HUES6 (cell line): ENCODE data around the gene ESPN.

ENCODE experiments used
- H3K27ac ChIP-seq: 2 replicates; pipeline ENCODE4 v1.7.0; 2013; ENCODE audit warnings: low read depth, mild to moderate bottlenecking, low read length, inconsistent platforms
- H3K27me3 ChIP-seq: 2 replicates; pipeline ENCODE4 v1.6.1; 2013; ENCODE audit warnings: low read length; ENCODE audit not compliant: control insufficient read depth, insufficient read depth
- H3K36me3 ChIP-seq: 2 replicates; pipeline ENCODE4 v1.6.1; 2013; ENCODE audit warnings: low read length; ENCODE audit not compliant: control insufficient read depth, insufficient read depth
- H3K4me1 ChIP-seq: 2 replicates; pipeline ENCODE4 v1.6.1; 2013; ENCODE audit warnings: low read length; ENCODE audit not compliant: control insufficient read depth, insufficient read depth
- H3K4me3 ChIP-seq: 2 replicates; pipeline ENCODE4 v1.5.1; 2013; ENCODE audit warnings: low read depth, low read length
- H3K9ac ChIP-seq: one replicate; pipeline ENCODE4 v1.6.1; 2013; ENCODE audit warnings: mild to moderate bottlenecking, low read length
- H3K9me3 ChIP-seq: 2 replicates; pipeline ENCODE4 v1.6.1; 2013; ENCODE audit warnings: low read depth, low read length; ENCODE audit not compliant: control insufficient read depth, insufficient read depth

ESPN gene

GRCh38 chr1:6496365-6496721, 71.8 kb downstream of the ESPN start:
- Histone ChIP-seq H3K9me3 (no peaks in the 10 kb centered on the region), H3K27me3 (peaks cover 29% of the 10 kb centered on the region), H3K4me1 (peaks cover 34% of the 10 kb centered on the region), H3K36me3 (no peaks in the 10 kb centered on the region), H3K9ac (no peak overlapping the region), H3K27ac (no peak overlapping the region), H3K4me3 (peak overlapping the region; percentile 67)

DNA sequence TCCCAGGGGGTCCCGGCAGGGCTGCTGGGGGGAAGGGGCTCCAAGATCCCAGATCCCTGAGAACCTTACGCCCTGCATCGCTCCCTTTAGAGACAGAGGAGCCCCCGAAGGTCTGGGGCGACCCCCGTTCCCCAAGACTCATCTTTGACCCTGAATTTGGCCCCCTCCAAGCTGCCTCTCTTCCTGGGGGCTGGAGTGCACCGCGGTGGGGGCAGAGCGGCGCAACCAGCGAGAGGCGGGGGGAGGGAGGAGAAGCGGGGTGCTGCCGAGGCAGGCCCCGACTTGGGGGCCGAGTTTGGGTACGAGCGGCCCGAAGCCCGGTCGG, 72.3 kb downstream of the ESPN start:
- Histone ChIP-seq H3K27ac (no peak overlapping the region), H3K4me3 (peak overlapping the region; percentile 67)

GRCh38 chr1:6497215-6497866, 72.8 kb downstream of the ESPN start:
- Histone ChIP-seq H3K27me3 (peaks cover 29% of the 10 kb centered on the region), H3K9ac (no peak overlapping the region), H3K27ac (no peak overlapping the region)

More for the DNA sequence above, 72.3 kb downstream of the ESPN start:
- Histone ChIP-seq H3K9ac (no peak overlapping the region), H3K36me3 (no peaks in the 10 kb centered on the region), H3K27me3 (peaks cover 29% of the 10 kb centered on the region), H3K9me3 (no peaks in the 10 kb centered on the region), H3K4me1 (peaks cover 29% of the 10 kb centered on the region)

DNA sequence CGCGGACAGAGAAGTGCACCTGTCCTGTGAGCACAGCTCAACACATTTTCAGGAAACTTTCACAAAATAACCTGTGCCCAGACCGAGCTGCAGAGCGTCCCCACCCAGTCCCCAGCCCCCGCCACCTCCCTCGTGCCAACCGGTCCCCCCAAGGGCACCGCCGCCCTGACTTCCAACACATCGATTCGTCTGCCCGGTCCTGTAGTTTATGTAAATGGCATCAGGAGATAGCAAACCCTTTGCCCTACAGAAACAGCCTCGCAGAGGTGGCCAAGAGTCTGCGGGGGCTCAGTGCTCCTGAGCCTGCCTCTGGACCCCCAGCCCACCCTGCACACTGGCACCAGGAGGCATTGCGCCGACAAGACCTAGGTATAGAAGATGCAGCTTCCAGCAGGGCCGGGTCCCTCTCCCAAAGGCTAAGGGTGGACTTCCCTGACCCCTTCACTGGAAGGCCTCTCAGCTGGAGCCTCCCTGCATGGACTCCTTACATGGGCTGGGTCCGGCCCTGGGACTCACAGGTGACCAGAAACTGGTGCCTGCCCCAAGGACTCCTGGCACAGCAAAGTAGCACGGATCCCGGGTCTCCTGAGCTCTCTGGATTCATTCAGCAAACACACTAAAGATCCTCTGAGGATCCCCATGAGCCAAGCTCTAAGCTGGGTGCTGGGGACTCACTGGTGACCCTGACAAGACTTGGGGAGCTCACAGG, 73.4 kb downstream of the ESPN start:
- H3K27ac ChIP-seq = no peak overlapping the region
- peaks cover 22% of the 10 kb centered on the region for H3K4me1 ChIP-seq
- no peak overlapping the region for H3K9ac ChIP-seq
- H3K27me3 ChIP-seq = peaks cover 29% of the 10 kb centered on the region
- no peaks in the 10 kb centered on the region for H3K36me3 ChIP-seq
- peak overlapping the region; percentile 66 for H3K4me3 ChIP-seq
- H3K9me3 ChIP-seq = no peaks in the 10 kb centered on the region

More at GRCh38 chr1:6497215-6497866, 72.8 kb downstream of the ESPN start:
- Histone ChIP-seq H3K9me3 (no peaks in the 10 kb centered on the region), H3K4me3 (peak overlapping the region; percentile 67), H3K36me3 (no peaks in the 10 kb centered on the region), H3K4me1 (peaks cover 24% of the 10 kb centered on the region)

DNA sequence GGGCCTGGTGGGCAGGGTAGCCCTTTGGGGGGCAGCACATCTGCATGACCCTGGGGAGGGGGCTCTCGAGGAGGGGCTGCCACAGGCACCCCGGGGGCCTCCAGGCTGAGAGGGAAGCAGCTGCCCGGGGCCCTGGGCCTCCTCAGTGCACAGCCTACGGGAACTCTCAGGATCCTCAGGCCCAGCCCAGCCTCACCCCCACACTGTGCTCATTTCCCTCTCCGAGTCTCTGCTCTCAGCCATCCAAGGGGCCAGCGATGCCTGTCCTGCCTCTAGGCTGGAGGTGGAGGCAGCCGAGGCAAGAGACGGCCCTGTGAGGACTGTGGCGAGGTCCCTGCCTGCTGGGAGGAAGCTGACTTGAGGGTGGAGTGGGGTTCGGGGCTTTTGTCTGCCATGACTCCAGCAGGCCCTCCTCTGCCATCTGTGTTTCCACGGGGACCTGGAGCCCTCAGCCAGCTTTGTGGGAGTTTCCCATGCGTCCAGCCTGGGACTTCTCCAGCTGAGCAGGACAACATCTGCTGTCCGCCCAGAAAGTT, 74.1 kb downstream of the ESPN start:
- Histone ChIP-seq H3K36me3 (no peaks in the 10 kb centered on the region), H3K9ac (no peak overlapping the region), H3K4me3 (no peak overlapping the region), H3K9me3 (no peaks in the 10 kb centered on the region), H3K27me3 (peaks cover 29% of the 10 kb centered on the region), H3K4me1 (peaks cover 22% of the 10 kb centered on the region), H3K27ac (no peak overlapping the region)

GRCh38 chr1:6499296-6499695, 74.7 kb downstream of the ESPN start:
- Histone ChIP-seq H3K4me1 (peaks cover 22% of the 10 kb centered on the region), H3K9me3 (no peaks in the 10 kb centered on the region), H3K27ac (no peak overlapping the region), H3K36me3 (no peaks in the 10 kb centered on the region), H3K4me3 (no peak overlapping the region), H3K9ac (no peak overlapping the region), H3K27me3 (peaks cover 29% of the 10 kb centered on the region)

GRCh38 chr1:6500544-6501278, 76.1 kb downstream of the ESPN start:
- Histone ChIP-seq H3K9ac (no peak overlapping the region), H3K4me3 (no peak overlapping the region), H3K27ac (no peak overlapping the region), H3K27me3 (peaks cover 28% of the 10 kb centered on the region), H3K9me3 (no peaks in the 10 kb centered on the region), H3K36me3 (no peaks in the 10 kb centered on the region), H3K4me1 (peaks cover 12% of the 10 kb centered on the region)

- Histone ChIP-seq H3K36me3 (no peaks in the 10 kb centered on the region), H3K4me1 (peaks cover 6% of the 10 kb centered on the region), H3K9ac (no peak overlapping the region), H3K4me3 (no peak overlapping the region), H3K27ac (no peak overlapping the region), H3K27me3 (peaks cover 21% of the 10 kb centered on the region), H3K9me3 (no peaks in the 10 kb centered on the region)
Observed at GRCh38 chr1:6501279-6501813, 76.8 kb downstream of the ESPN start.

GRCh38 chr1:6502000-6502891, 77.7 kb downstream of the ESPN start:
- H3K9me3 ChIP-seq = no peaks in the 10 kb centered on the region
- peaks cover 8% of the 10 kb centered on the region; the same call in 1 of the 2 replicates for H3K4me1 ChIP-seq
- H3K4me3 ChIP-seq = no peak overlapping the region
- peaks cover 15% of the 10 kb centered on the region for H3K27me3 ChIP-seq
- no peak overlapping the region for H3K9ac ChIP-seq
- H3K27ac ChIP-seq = no peak overlapping the region
- no peaks in the 10 kb centered on the region for H3K36me3 ChIP-seq

- Histone ChIP-seq H3K9me3 (no peaks in the 10 kb centered on the region), H3K4me1 (peaks cover 4% of the 10 kb centered on the region; the same call in 1 of the 2 replicates), H3K9ac (no peak overlapping the region), H3K27ac (no peak overlapping the region), H3K4me3 (no peak overlapping the region), H3K27me3 (0 out of 2 replicates have a peak, but pooled peaks cover under 1% of the 10 kb centered on the region), H3K36me3 (no peaks in the 10 kb centered on the region)
Observed at GRCh38 chr1:6503884-6504602, 79.5 kb downstream of the ESPN start.
